ENCODE measurements around the gene PHACTR1. TPM values are rescaled to one million over a fixed set of nuclear protein-coding genes. Genes with fewer than 3 reads are reported as not detected.
"Not testable (repeated sequence)": the region's sequence is repeated elsewhere in the genome, so short reads cannot be mapped to it uniquely, and the experiment has no call there.

PHACTR1 gene
- total RNA-seq, 2 experiments from 2014 or later, result 0.11 TPM; not detected in 1

DNA sequence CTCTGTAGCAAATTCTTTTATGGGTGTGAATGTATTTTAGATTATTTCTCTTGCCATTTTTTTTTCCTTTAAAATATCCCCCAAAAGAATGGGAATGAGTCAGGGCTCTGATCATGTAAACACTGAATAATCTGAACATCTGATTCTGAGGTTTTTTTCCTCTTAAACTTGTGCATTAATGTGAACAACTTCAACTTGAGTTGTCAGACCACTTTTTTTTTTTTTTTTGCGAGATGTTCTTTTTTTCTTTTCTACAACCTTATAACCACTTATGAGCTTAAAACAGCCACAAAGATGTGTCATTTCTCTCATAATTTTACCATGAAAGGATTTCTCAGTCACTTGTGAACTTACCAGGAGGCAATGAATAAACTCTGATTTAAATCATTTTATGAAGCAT, 526.5 kb downstream of the PHACTR1 start:
- Mint-ChIP-seq H3K4me3 (no peak overlapping the region), H3K27me3 (peaks cover 5% of the 10 kb centered on the region), H3K36me3 (ENCODE audit: low read depth) (no peaks in the 10 kb centered on the region), H3K4me1 (ENCODE audit: low read depth) (no peaks in the 10 kb centered on the region), H3K27ac (no peak overlapping the region), H3K9me3 (peaks cover 7% of the 10 kb centered on the region)
- no peak for ATAC-seq
- ChIA-PET CTCF (interaction anchor here (0.8 kb wide), 1 partner anchor 14 kb away, joined by 4 read pairs; no protein-coding TSS in a partner anchor), POLR2A (no interaction called here)
- no peak for DNase-seq
- intact Hi-C loops (cut with micrococcal nuclease), result no loop called here
- TF ChIP-seq, protein P1, sequence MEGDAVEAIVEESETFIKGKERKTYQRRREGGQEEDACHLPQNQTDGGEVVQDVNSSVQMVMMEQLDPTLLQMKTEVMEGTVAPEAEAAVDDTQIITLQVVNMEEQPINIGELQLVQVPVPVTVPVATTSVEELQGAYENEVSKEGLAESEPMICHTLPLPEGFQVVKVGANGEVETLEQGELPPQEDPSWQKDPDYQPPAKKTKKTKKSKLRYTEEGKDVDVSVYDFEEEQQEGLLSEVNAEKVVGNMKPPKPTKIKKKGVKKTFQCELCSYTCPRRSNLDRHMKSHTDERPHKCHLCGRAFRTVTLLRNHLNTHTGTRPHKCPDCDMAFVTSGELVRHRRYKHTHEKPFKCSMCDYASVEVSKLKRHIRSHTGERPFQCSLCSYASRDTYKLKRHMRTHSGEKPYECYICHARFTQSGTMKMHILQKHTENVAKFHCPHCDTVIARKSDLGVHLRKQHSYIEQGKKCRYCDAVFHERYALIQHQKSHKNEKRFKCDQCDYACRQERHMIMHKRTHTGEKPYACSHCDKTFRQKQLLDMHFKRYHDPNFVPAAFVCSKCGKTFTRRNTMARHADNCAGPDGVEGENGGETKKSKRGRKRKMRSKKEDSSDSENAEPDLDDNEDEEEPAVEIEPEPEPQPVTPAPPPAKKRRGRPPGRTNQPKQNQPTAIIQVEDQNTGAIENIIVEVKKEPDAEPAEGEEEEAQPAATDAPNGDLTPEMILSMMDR (IDR thresholded peaks at IDR 0.05), result no peak

- DNase-seq; ATAC-seq; CTCF ChIA-PET; H3K4me1 Mint-ChIP-seq (ENCODE audit: low read depth); H3K4me3 Mint-ChIP-seq; H3K36me3 Mint-ChIP-seq (ENCODE audit: low read depth); POLR2A ChIA-PET; H3K27me3 Mint-ChIP-seq; intact Hi-C loops (cut with micrococcal nuclease); H3K27ac Mint-ChIP-seq; H3K9me3 Mint-ChIP-seq: not testable (repeated sequence)
Measured at GRCh38 chr6:13243745-13244144, 527.2 kb downstream of the PHACTR1 start.

GRCh38 chr6:13247627-13248026, 531.1 kb downstream of the PHACTR1 start:
- TF ChIP-seq, protein P1 (IDR thresholded peaks at IDR 0.05), result no peak
- Mint-ChIP-seq H3K27me3 (peaks cover 5% of the 10 kb centered on the region), H3K27ac (no peak overlapping the region), H3K4me3 (no peak overlapping the region), H3K9me3 (peaks cover 7% of the 10 kb centered on the region), H3K36me3 (ENCODE audit: low read depth) (no peaks in the 10 kb centered on the region), H3K4me1 (ENCODE audit: low read depth) (no peaks in the 10 kb centered on the region)
- CTCF ChIA-PET, result no interaction called here
- POLR2A ChIA-PET, result no interaction called here
- intact Hi-C loops (cut with micrococcal nuclease), result no loop called here
- no peak for ATAC-seq
- no peak for DNase-seq

DNA sequence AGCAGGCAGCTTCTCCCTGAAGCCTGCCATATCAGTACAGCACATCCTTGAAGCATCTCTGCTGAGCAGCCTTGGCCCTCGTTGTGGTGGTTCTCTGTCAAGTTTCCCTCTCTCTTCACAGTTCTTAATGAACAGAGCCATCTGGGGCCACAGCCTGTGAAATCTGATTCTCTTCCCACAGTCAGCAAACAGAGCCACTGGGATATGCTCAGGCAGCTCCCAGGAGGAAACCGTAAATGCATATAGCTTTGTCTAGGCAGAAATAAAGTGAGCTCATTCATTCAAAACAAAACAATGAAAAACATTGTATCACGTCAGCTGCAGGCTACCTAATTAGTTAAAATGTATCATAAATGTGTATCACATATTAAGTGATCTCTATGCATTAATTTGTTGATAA, 531.5 kb downstream of the PHACTR1 start:
- TF ChIP-seq, protein P1 (IDR thresholded peaks at IDR 0.05), result no peak
- intact Hi-C loops (cut with micrococcal nuclease), result no loop called here
- Mint-ChIP-seq H3K9me3 (peaks cover 7% of the 10 kb centered on the region), H3K4me1 (ENCODE audit: low read depth) (no peaks in the 10 kb centered on the region), H3K36me3 (ENCODE audit: low read depth) (no peaks in the 10 kb centered on the region), H3K27me3 (peaks cover 5% of the 10 kb centered on the region), H3K27ac (no peak overlapping the region), H3K4me3 (no peak overlapping the region)
- POLR2A ChIA-PET, result no interaction called here
- DNase-seq (no peak), ATAC-seq (no peak)
- CTCF ChIA-PET, result no interaction called here

DNA sequence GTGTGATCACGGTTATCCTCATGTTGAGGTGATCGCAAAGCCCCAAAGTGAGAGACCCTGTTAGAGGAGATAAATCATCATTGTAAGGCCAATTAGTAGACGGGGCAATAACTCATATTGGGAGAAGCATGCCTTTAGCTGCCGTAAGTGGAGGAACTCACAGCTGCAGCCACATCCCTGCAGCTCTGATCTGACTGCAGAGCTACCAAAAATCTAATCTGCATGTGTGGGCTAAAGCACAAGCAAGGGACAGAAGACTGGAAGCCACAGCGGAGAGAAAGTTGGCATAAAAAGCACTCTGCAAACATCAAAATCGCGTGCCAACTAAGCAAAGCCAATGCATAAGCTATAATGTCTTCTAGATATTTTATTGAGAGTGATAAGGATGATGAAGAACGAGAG, 532.0 kb downstream of the PHACTR1 start:
- Mint-ChIP-seq H3K4me1 (ENCODE audit: low read depth) (no peaks in the 10 kb centered on the region), H3K9me3 (peaks cover 5% of the 10 kb centered on the region), H3K27ac (no peak overlapping the region), H3K4me3 (no peak overlapping the region), H3K36me3 (ENCODE audit: low read depth) (no peaks in the 10 kb centered on the region), H3K27me3 (peaks cover 5% of the 10 kb centered on the region)
- POLR2A ChIA-PET, result no interaction called here
- CTCF ChIA-PET, result no interaction called here
- ATAC-seq (no peak), DNase-seq (no peak)
- TF ChIP-seq, protein P1 (IDR thresholded peaks at IDR 0.05), result no peak
- intact Hi-C loops (cut with micrococcal nuclease), result no loop called here

DNA sequence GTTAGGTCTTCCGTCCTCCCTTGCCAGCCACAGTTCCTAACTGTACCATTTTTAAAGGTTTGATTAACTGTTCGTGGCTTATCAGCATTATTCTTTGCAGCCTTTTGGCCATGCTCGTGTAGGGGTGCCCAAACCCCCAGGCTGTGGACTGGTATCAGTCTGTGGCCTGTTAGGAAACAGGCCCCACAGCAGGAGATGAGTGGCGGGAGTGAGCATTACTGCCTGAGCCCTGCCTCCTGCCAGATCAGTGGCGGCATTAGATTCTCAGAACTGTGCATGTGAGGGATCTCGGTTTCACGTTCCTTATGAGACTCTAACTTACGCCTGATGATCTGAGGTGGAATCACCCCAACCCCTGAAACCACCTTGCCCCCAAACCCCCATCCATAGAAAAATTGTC, 532.4 kb downstream of the PHACTR1 start:
- CTCF ChIA-PET, result no interaction called here
- DNase-seq (no peak), ATAC-seq (no peak)
- TF ChIP-seq, protein P1 (IDR thresholded peaks at IDR 0.05), result no peak
- Mint-ChIP-seq H3K27me3 (peaks cover 5% of the 10 kb centered on the region), H3K4me3 (no peak overlapping the region), H3K9me3 (peaks cover 1% of the 10 kb centered on the region), H3K36me3 (ENCODE audit: low read depth) (no peaks in the 10 kb centered on the region), H3K4me1 (ENCODE audit: low read depth) (no peaks in the 10 kb centered on the region), H3K27ac (no peak overlapping the region)
- POLR2A ChIA-PET, result no interaction called here
- intact Hi-C loops (cut with micrococcal nuclease), result no loop called here
